Thyroid gland (tissue), 4 donors: ENCODE results near the gene RCAN1. TPM values are rescaled to one million over a fixed set of nuclear protein-coding genes. Genes with fewer than 3 reads are reported as not detected.

Experiments
- DNase-seq, 2 donors: peaks; one replicate each; pipeline ENCODE4 v3.0.0-alpha.2; 2019
- H3K27ac ChIP-seq, 3 donors: fragments of 200-600 bp; sonication (generic); 1 replicate in 2 of 3; 2 replicates in 1 of 3; pipeline ENCODE4 v1.5.1; 2016 to 2019; ENCODE audit warnings: mild to moderate bottlenecking in 1 of 3, moderate library complexity in 1 of 3
- H3K27me3 ChIP-seq: fragments of 200-600 bp; sonication (generic); one replicate; pipeline ENCODE4 v1.5.1; 2019
- H3K36me3 ChIP-seq, 2 donors: fragments of 200-600 bp; sonication (generic); one replicate each; pipeline ENCODE4 v1.5.1; 2016 to 2019
- H3K4me1 ChIP-seq, 2 donors: fragments of 200-600 bp; sonication (generic); one replicate each; pipeline ENCODE4 v1.5.1; 2017 to 2019
- H3K4me3 ChIP-seq, 3 donors: fragments of 200-600 bp; sonication (generic); replicated peaks in 1 of 3; 1 replicate in 2 of 3; 2 replicates in 1 of 3; pipeline ENCODE4 v1.5.1; 2016; ENCODE audit warnings: mild to moderate bottlenecking in 1 of 3
- H3K9me3 ChIP-seq: fragments of 200-600 bp; sonication (generic); one replicate; pipeline ENCODE4 v1.5.1; 2017
- CTCF ChIP-seq, 6 experiments: fragments of 200-600 bp in 3 of 6; fragments of 450-650 bp in 3 of 6; sonication (generic) in 3 of 6; IDR thresholded peaks; one replicate each; pipeline ENCODE4 v1.5.1; 2016 to 2019; ENCODE audit warnings: antibody characterized with exemption in 6 of 6, mild to moderate bottlenecking in 2 of 6, inconsistent platforms in 1 of 6, moderate library complexity in 1 of 6
- POLR2A ChIP-seq, 2 donors: fragments of 450-650 bp; IDR thresholded peaks; one replicate each; pipeline ENCODE4 v1.6.1; 2017; ENCODE audit warnings: antibody characterized with exemption in 2 of 2, mild to moderate bottlenecking in 2 of 2, moderate library complexity in 1 of 2
- WGBS, 2 donors: methylation state at CpG; one replicate each; pipeline ENCODE4 v1.1.5; 2017; 5-methylcytosine and 5-hydroxymethylcytosine counted together
- intact Hi-C: fragments of 100-400 bp; cut with DNase I; formaldehyde crosslinking; loops from one replicate; pipeline ENCODE4 v1.15.1; 2023
- total RNA-seq, 4 donors: library from RNA; depleted of rRNA; stranded (reverse); fragments of >200 nt; gene quantifications; one replicate each; pipeline ENCODE4 v1.2.3, GENCODE V29; 2016

The RCAN1 gene
- total RNA-seq, 4 donors from 2014 or later = 24.5 to 32.7 (median 29.0) TPM

GRCh38 chr21:34548781-34549376 lies 66.0 kb downstream of the RCAN1 start:
- H3K27me3 ChIP-seq = no peaks in the 10 kb centered on the region
- H3K4me3 ChIP-seq = no peak overlapping the region
- TF ChIP-seq CTCF (IDR thresholded peaks at IDR 0.05) (no peak), POLR2A (IDR thresholded peaks at IDR 0.05) (no peak)
- DNase-seq = no peak
- H3K9me3 ChIP-seq = no peaks in the 10 kb centered on the region
- no peak overlapping the region for H3K27ac ChIP-seq
- no peaks in the 10 kb centered on the region for H3K36me3 ChIP-seq
- 92 to 94% methylated on average over 11 of the region's 11 CpGs for WGBS, 2 donors
- peaks cover 8 to 16% of the 10 kb centered on the region in 2 donors for H3K4me1 ChIP-seq
- intact Hi-C loops = no loop called here

DNA sequence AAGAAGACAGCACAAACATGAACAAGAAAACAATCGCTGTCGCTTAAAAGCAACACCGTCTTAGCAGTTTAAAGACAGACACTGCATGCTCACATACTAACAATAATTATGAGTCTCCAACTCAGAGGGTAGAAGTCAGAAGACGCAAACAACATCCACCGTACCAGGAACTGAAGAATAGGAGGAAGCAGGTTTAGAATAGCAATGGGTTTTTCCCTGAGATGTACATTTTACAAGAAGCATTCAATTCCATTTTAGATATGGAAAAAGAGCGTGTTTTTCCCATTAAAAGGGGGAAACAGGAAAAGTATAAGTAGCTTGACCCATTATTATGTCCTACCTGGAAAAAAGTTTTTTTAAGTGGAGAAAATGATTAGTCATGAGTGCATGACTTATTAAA lies 68.4 kb downstream of the RCAN1 start:
- 82 to 86% methylated on average over 6 of the region's 6 CpGs for WGBS, 2 donors
- Histone ChIP-seq H3K27ac (peak overlapping the region in 1 of 3 donors; percentile 10), H3K4me3 (no peak overlapping the region), H3K9me3 (no peaks in the 10 kb centered on the region), H3K27me3 (no peaks in the 10 kb centered on the region), H3K4me1 (peaks cover 8 to 15% of the 10 kb centered on the region in 2 donors), H3K36me3 (no peaks in the 10 kb centered on the region)
- intact Hi-C loops = no loop called here
- TF ChIP-seq CTCF (IDR thresholded peaks at IDR 0.05) = no peak
- TF ChIP-seq POLR2A (IDR thresholded peaks at IDR 0.05) = no peak
- DNase-seq = no peak

GRCh38 chr21:34545079-34545884 lies 69.6 kb downstream of the RCAN1 start:
- no peak for TF ChIP-seq POLR2A (IDR thresholded peaks at IDR 0.05)
- no peak for TF ChIP-seq CTCF (IDR thresholded peaks at IDR 0.05)
- no peak for DNase-seq
- H3K9me3 ChIP-seq = no peaks in the 10 kb centered on the region
- intact Hi-C loops = no loop called here
- no peaks in the 10 kb centered on the region for H3K27me3 ChIP-seq
- no peak overlapping the region for H3K4me3 ChIP-seq
- WGBS, 2 donors = 59 to 69% methylated on average over 10 of the region's 10 CpGs
- no peaks in the 10 kb centered on the region for H3K36me3 ChIP-seq
- peaks cover 8 to 16% of the 10 kb centered on the region in 2 donors for H3K4me1 ChIP-seq
- peak overlapping the region in 2 of 3 donors; percentile 24 to 47 for H3K27ac ChIP-seq

DNA sequence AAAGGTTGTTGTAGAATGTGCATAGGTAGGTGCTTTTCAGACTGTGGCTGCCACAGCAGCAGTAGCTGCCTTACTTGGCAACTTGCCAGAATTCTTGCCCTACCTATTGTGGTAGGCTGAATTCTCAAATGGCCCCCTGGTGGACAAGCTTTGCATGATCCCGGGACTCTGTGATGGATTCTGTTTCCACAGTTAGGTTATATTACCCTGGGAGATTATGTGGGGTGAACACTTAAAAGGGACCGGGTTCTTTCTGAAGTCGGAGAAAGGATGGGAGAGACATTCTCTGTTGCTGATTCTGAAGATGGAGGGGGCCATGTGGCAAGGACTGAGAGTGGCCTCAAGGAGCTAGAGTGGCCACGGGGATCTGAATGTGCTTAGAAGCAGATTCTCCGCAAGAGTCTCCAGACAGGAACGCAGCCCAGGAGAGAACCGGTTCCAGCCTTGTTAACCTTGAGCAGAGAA lies 70.8 kb downstream of the RCAN1 start:
- Histone ChIP-seq H3K4me3 (no peak overlapping the region), H3K27me3 (no peaks in the 10 kb centered on the region), H3K27ac (no peak overlapping the region), H3K4me1 (peaks cover 8 to 21% of the 10 kb centered on the region in 2 donors), H3K36me3 (no peaks in the 10 kb centered on the region), H3K9me3 (no peaks in the 10 kb centered on the region)
- intact Hi-C loops = no loop called here
- WGBS, 2 donors = 88 to 91% methylated on average over 7 of the region's 7 CpGs
- peak; percentile 82 to 85 for DNase-seq
- TF ChIP-seq CTCF (IDR thresholded peaks at IDR 0.05) (peak; percentile 19 to 71 (median 60)), POLR2A (IDR thresholded peaks at IDR 0.05) (no peak)

GRCh38 chr21:34543017-34543416 lies 71.9 kb downstream of the RCAN1 start:
- H3K27ac ChIP-seq = no peak overlapping the region
- H3K36me3 ChIP-seq = no peaks in the 10 kb centered on the region
- no peaks in the 10 kb centered on the region for H3K27me3 ChIP-seq
- no peaks in the 10 kb centered on the region for H3K9me3 ChIP-seq
- TF ChIP-seq POLR2A (IDR thresholded peaks at IDR 0.05) = no peak
- TF ChIP-seq CTCF (IDR thresholded peaks at IDR 0.05) = no peak
- 67 to 99% methylated on average over 2 to 3 of the region's 3 CpGs for WGBS, 2 donors
- no peak overlapping the region for H3K4me3 ChIP-seq
- no peak for DNase-seq
- H3K4me1 ChIP-seq = peaks cover 8 to 21% of the 10 kb centered on the region in 2 donors
- intact Hi-C loops = no loop called here
